Measurements from ENCODE around the gene ASB18.
A peak's percentile ranks its signal among the peaks of the same experiment; 100 is the strongest.

DNA sequence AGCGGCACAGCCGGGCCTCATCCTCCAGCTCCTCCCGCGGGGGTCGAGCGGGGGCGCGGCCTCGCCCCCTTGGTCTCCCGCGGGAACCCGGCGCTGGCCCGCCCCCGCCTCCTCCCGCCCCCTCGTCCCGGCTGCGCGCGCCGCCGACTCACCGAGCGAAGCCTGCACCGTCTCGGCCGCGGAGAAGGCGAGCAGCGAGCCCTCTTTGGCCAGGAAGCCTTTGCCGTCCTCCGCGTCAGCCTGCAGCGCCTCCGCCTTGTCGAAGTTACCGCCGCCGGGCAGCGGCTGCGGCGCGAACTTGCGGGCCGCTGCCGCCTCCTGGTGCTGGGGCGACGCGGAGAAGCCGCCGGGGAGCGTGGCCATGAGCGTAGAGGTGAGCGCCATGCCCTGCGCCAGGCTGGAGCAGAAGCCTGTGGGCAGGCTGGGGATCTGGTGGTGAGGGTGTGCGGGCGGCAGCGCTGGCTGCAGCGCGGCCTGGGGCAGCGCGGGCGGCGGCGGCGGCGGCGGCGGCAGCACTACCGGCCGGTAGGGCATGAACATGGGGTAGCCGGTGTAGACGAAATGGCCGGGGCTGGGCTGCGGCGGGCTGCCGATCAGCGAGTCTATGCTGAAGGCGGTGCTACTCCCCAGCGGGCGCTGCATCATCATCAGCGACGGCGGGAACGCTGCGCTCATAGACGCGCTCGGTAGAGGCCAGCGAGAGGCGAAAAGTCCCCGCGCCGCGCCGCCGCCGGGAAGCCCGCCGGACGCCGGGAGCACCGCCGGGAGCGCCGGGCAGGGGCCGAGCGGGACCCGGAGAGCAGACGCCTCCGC lies 96.7 kb downstream of the ASB18 start:
- TF ChIP-seq EZH2 (IDR thresholded peaks at IDR 0.05; ENCODE audit: insufficient read depth, poor library complexity, severe bottlenecking), result peak; percentile 59
- no peak for TF ChIP-seq EZH2phosphoT487 (IDR thresholded peaks at IDR 0.05; ENCODE audit: insufficient read depth, low read depth)

All from GM23248 (cell line).